Breast epithelium (tissue), 4 donors: ENCODE results near the gene MT1G. TPM values are rescaled to one million over a fixed set of nuclear protein-coding genes. Genes with fewer than 3 reads are reported as not detected.

Experiments used
- DNase-seq, 2 donors: peaks; one replicate each; pipeline ENCODE4 v3.0.0-alpha.2; 2019; ENCODE audit warnings: low spot score in 2 of 2
- H3K27ac ChIP-seq, 2 donors: fragments of 200-600 bp; sonication (generic) in 1 of 2; one replicate each; pipeline ENCODE4 v1.5.1; 2016 to 2019; ENCODE audit warnings: mild to moderate bottlenecking in 1 of 2
- H3K27me3 ChIP-seq, 2 donors: fragments of 200-600 bp; sonication (generic) in 1 of 2; one replicate each; pipeline versions ENCODE4 v1.5.1 to v1.6.0; 2017 to 2019; ENCODE audit warnings: control low read depth in 1 of 2, mild to moderate bottlenecking in 1 of 2
- H3K36me3 ChIP-seq: fragments of 200-600 bp; one replicate; pipeline ENCODE4 v1.5.1; 2019
- H3K4me1 ChIP-seq, 2 donors: fragments of 200-600 bp; sonication (generic); one replicate each; pipeline ENCODE4 v1.5.1; 2016 to 2019; ENCODE audit warnings: control low read depth in 1 of 2
- H3K4me3 ChIP-seq, 3 donors: fragments of 200-600 bp; sonication (generic); 1 replicate in 2 of 3; 2 replicates in 1 of 3; pipeline ENCODE4 v1.5.1; 2016 to 2019; ENCODE audit warnings: mild to moderate bottlenecking in 3 of 3, moderate library complexity in 2 of 3
- H3K9me3 ChIP-seq, 2 donors: fragments of 200-600 bp; sonication (generic) in 1 of 2; one replicate each; pipeline ENCODE4 v1.5.1; 2016 to 2019; ENCODE audit warnings: control low read depth in 1 of 2
- CTCF ChIP-seq, 3 donors: fragments of 450-650 bp; IDR thresholded peaks; one replicate each; pipeline ENCODE4 v1.5.1; 2016 to 2017; ENCODE audit warnings: antibody characterized with exemption in 3 of 3, mild to moderate bottlenecking in 3 of 3, moderate library complexity in 3 of 3
- POLR2A ChIP-seq: fragments of 450-650 bp; IDR thresholded peaks from one replicate; pipeline ENCODE4 v1.6.1; 2016; ENCODE audit warnings: antibody characterized with exemption, mild to moderate bottlenecking, moderate library complexity
- POLR2AphosphoS5 ChIP-seq, 3 donors: sonication (generic); formaldehyde crosslinking; IDR thresholded peaks; one replicate each; pipeline ENCODE4 v1.6.1; 2017; ENCODE audit warnings: antibody characterized with exemption in 3 of 3
- intact Hi-C: fragments of 100-400 bp; cut with DNase I; formaldehyde crosslinking; loops from one replicate; pipeline ENCODE4 v1.15.1; 2023; ENCODE audit warnings: low total_unique reads
- total RNA-seq, 3 donors: library from RNA; depleted of rRNA; stranded (reverse); fragments of >200 nt; gene quantifications; one replicate each; pipeline ENCODE4 v1.1.0, GENCODE V29; 2016

MT1G gene
- total RNA-seq, 3 donors from 2014 or later: 20.0 to 224 (median 48.3) TPM

- H3K27me3 ChIP-seq: peaks cover 0 to 5% of the 10 kb centered on the region in 2 donors
- H3K9me3 ChIP-seq: no peaks in the 10 kb centered on the region
- H3K4me1 ChIP-seq: no peaks in the 10 kb centered on the region
- TF ChIP-seq POLR2AphosphoS5 (IDR thresholded peaks at IDR 0.05) (no peak), CTCF (IDR thresholded peaks at IDR 0.05) (no peak), POLR2A (no peak)
- intact Hi-C loops: no loop called here
- no peaks in the 10 kb centered on the region for H3K36me3 ChIP-seq
- peak overlapping the region; percentile 56 to 80 (median 66) for H3K4me3 ChIP-seq
- no peak for DNase-seq
- H3K27ac ChIP-seq: peak overlapping the region in 1 of 2 donors; percentile 86
These were observed 34.3 kb downstream of the MT1G start for GRCh38 chr16:56633535-56633934.

GRCh38 chr16:56632848-56633365 lies 35.0 kb downstream of the MT1G start:
- no peak for DNase-seq
- TF ChIP-seq POLR2AphosphoS5 (IDR thresholded peaks at IDR 0.05) (no peak), CTCF (IDR thresholded peaks at IDR 0.05) (no peak), POLR2A (no peak)

GRCh38 chr16:56632156-56632847 lies 35.6 kb downstream of the MT1G start, which contains the start of gene MT1M:
TSS of gene MT1M (plus strand) at chr16:56632659. CDS start at chr16:56632732, 73 bp downstream.
- Histone ChIP-seq H3K27ac (peak within 1 kb of the TSS; percentile 77 to 86), H3K27me3 (no peaks in the 10 kb centered on the region), H3K36me3 (no peaks in the 10 kb centered on the region), H3K9me3 (no peaks in the 10 kb centered on the region), H3K4me3 (peak within 1 kb of the TSS; percentile 56 to 80 (median 66)), H3K4me1 (no peaks in the 10 kb centered on the region)
- intact Hi-C loops: no loop called here
- TF ChIP-seq POLR2A: no peak
- TF ChIP-seq POLR2AphosphoS5 (IDR thresholded peaks at IDR 0.05): peak; percentile 14 to 76 (median 35)
- DNase-seq: no peak

More at GRCh38 chr16:56632848-56633365, 35.0 kb downstream of the MT1G start:
- H3K27ac ChIP-seq: peak overlapping the region; percentile 77 to 86
- no peaks in the 10 kb centered on the region for H3K36me3 ChIP-seq
- no peaks in the 10 kb centered on the region for H3K4me1 ChIP-seq
- intact Hi-C loops: no loop called here
- no peaks in the 10 kb centered on the region for H3K9me3 ChIP-seq
- no peaks in the 10 kb centered on the region for H3K27me3 ChIP-seq
- peak overlapping the region; percentile 56 to 80 (median 66) for H3K4me3 ChIP-seq

- DNase-seq: no peak
- no peaks in the 10 kb centered on the region for H3K9me3 ChIP-seq
- H3K36me3 ChIP-seq: no peaks in the 10 kb centered on the region
- peak overlapping the region; percentile 77 to 86 for H3K27ac ChIP-seq
- no peaks in the 10 kb centered on the region for H3K27me3 ChIP-seq
- H3K4me1 ChIP-seq: no peaks in the 10 kb centered on the region
- intact Hi-C loops: no loop called here
- H3K4me3 ChIP-seq: peak overlapping the region; percentile 56 to 80 (median 66)
- TF ChIP-seq POLR2A (no peak), CTCF (IDR thresholded peaks at IDR 0.05) (no peak), POLR2AphosphoS5 (IDR thresholded peaks at IDR 0.05) (no peak)
These were observed 36.1 kb downstream of the MT1G start for GRCh38 chr16:56631832-56632155.

- Histone ChIP-seq H3K4me1 (no peaks in the 10 kb centered on the region), H3K4me3 (peak overlapping the region in 2 of 3 donors; percentile 66 to 80), H3K27me3 (no peaks in the 10 kb centered on the region), H3K36me3 (no peaks in the 10 kb centered on the region), H3K9me3 (no peaks in the 10 kb centered on the region), H3K27ac (peak overlapping the region; percentile 77 to 86)
- intact Hi-C loops: no loop called here
- DNase-seq: no peak
- TF ChIP-seq POLR2AphosphoS5 (IDR thresholded peaks at IDR 0.05): no peak
- TF ChIP-seq POLR2A: no peak
- TF ChIP-seq CTCF (IDR thresholded peaks at IDR 0.05): no peak
These were observed 36.7 kb downstream of the MT1G start for GRCh38 chr16:56631197-56631596.
